Activated CD8-positive, alpha-beta memory T cell treated with anti-CD3 and anti-CD28 coated beads, Interleukin-2, amount 50 U/mL, for 24 hours (primary cell): ENCODE data around the gene NEDD4.
A peak's percentile ranks its signal among the peaks of the same experiment; 100 is the strongest.
"Not testable (repeated sequence)": the region's sequence is repeated elsewhere in the genome, so short reads cannot be mapped to it uniquely, and the experiment has no call there.

Experiments used
- DNase-seq: peaks from one replicate; pipeline ENCODE4 v3.0.0-alpha.2; 2020; ENCODE audit errors: extremely low read depth

The NEDD4 gene

GRCh38 chr15:55824857-55825613, 168.4 kb downstream of the NEDD4 start:
- no peak for DNase-seq

- DNase-seq = no peak
Observed at GRCh38 chr15:55823699-55824340, 169.6 kb downstream of the NEDD4 start.

- no peak for DNase-seq
Observed at GRCh38 chr15:55823191-55823670, 170.2 kb downstream of the NEDD4 start.

GRCh38 chr15:55821740-55822139, 171.7 kb downstream of the NEDD4 start:
- not testable (repeated sequence) for DNase-seq

GRCh38 chr15:55820043-55820442, 173.4 kb downstream of the NEDD4 start:
- DNase-seq = no peak

- no peak for DNase-seq
Observed at GRCh38 chr15:55819397-55820034, 173.9 kb downstream of the NEDD4 start.

GRCh38 chr15:55816017-55816416, 177.4 kb downstream of the NEDD4 start:
- no peak for DNase-seq

- no peak for DNase-seq
Observed at GRCh38 chr15:55802600-55803376, 190.6 kb downstream of the NEDD4 start.

GRCh38 chr15:55800216-55800615, 193.2 kb downstream of the NEDD4 start:
- no peak for DNase-seq

- no peak for DNase-seq
Observed at GRCh38 chr15:55799291-55800212, 193.9 kb downstream of the NEDD4 start.

- DNase-seq = no peak
Observed at GRCh38 chr15:55796321-55796965, 197.0 kb downstream of the NEDD4 start.

GRCh38 chr15:55795031-55795430, 198.4 kb downstream of the NEDD4 start:
- DNase-seq = no peak

GRCh38 chr15:55791551-55792400, 201.6 kb downstream of the NEDD4 start:
- no peak for DNase-seq

GRCh38 chr15:55789066-55789660, 204.2 kb downstream of the NEDD4 start:
- peak; percentile 8 for DNase-seq

- no peak for DNase-seq
Observed at GRCh38 chr15:55786341-55786740, 207.1 kb downstream of the NEDD4 start.

GRCh38 chr15:55785593-55785992, 207.8 kb downstream of the NEDD4 start:
- DNase-seq = not testable (repeated sequence)

- DNase-seq = no peak
Observed at GRCh38 chr15:55784286-55784685, 209.1 kb downstream of the NEDD4 start.

GRCh38 chr15:55782901-55783300, 210.5 kb downstream of the NEDD4 start:
- DNase-seq = no peak

GRCh38 chr15:55780292-55780691, 213.1 kb downstream of the NEDD4 start:
- DNase-seq = no peak
